Effector CD4-positive, alpha-beta T cell (primary cell): ENCODE measurements around the gene OCIAD1.
"Not testable (repeated sequence)": the region's sequence is repeated elsewhere in the genome, so short reads cannot be mapped to it uniquely, and the experiment has no call there.

ENCODE experiments used
- DNase-seq: peaks from one replicate; pipeline ENCODE4 v3.0.0-alpha.2; 2020

OCIAD1 gene

GRCh38 chr4:48821431-48821830, 9.5 kb upstream of the OCIAD1 start:
- DNase-seq = not testable (repeated sequence)

GRCh38 chr4:48827622-48828021, 3.3 kb upstream of the OCIAD1 start:
- no peak for DNase-seq

GRCh38 chr4:48831532-48832030, 693 bp downstream of the OCIAD1 start:
- DNase-seq = no peak

GRCh38 chr4:48832571-48832970, 1.7 kb downstream of the OCIAD1 start:
- no peak for DNase-seq

GRCh38 chr4:48836658-48837057, 5.8 kb downstream of the OCIAD1 start:
- no peak for DNase-seq

GRCh38 chr4:48841045-48841827, 10.3 kb downstream of the OCIAD1 start:
- DNase-seq = no peak

GRCh38 chr4:48844843-48845242, 14.0 kb downstream of the OCIAD1 start:
- no peak for DNase-seq

GRCh38 chr4:48848799-48849198, 17.9 kb downstream of the OCIAD1 start:
- not testable (repeated sequence) for DNase-seq

GRCh38 chr4:48851651-48852050, 20.8 kb downstream of the OCIAD1 start:
- no peak for DNase-seq

GRCh38 chr4:48853604-48854394, 22.9 kb downstream of the OCIAD1 start:
- DNase-seq = no peak

GRCh38 chr4:48854395-48854683, 23.5 kb downstream of the OCIAD1 start:
- no peak for DNase-seq

GRCh38 chr4:48854982-48855381, 24.1 kb downstream of the OCIAD1 start:
- DNase-seq = no peak

GRCh38 chr4:48858130-48858529, 27.2 kb downstream of the OCIAD1 start:
- no peak for DNase-seq

GRCh38 chr4:48862038-48862437, 31.1 kb downstream of the OCIAD1 start:
- DNase-seq = no peak

GRCh38 chr4:48862661-48863060, 31.8 kb downstream of the OCIAD1 start:
- no peak for DNase-seq

GRCh38 chr4:48863728-48864127, 32.8 kb downstream of the OCIAD1 start:
- DNase-seq = no peak

- not testable (repeated sequence) for DNase-seq
These were observed 33.8 kb downstream of the OCIAD1 start for GRCh38 chr4:48864696-48865095.

GRCh38 chr4:48877827-48878535, 47.1 kb downstream of the OCIAD1 start:
- DNase-seq = no peak

- no peak for DNase-seq
These were observed 48.9 kb downstream of the OCIAD1 start for GRCh38 chr4:48879561-48880442.

GRCh38 chr4:48881646-48882045, 50.8 kb downstream of the OCIAD1 start:
- not testable (repeated sequence) for DNase-seq

- not testable (repeated sequence) for DNase-seq
These were observed 58.9 kb downstream of the OCIAD1 start for GRCh38 chr4:48889750-48890149.

GRCh38 chr4:48891028-48891619, 60.2 kb downstream of the OCIAD1 start:
- DNase-seq = no peak
